HEK293T (cell line): ENCODE results near the gene PRKAG2.

Experiments used
- CTCF ChIA-PET: fragments of 350-600 bp; formaldehyde crosslinking; extraction: SDS; loops from one replicate; lab custom pipeline; 2021; ENCODE audit warnings: antibody characterized with exemption, inconsistent platforms; lab: Yijun Ruan, JAX
- POLR2A ChIA-PET: fragments of 350-600 bp; formaldehyde crosslinking; extraction: SDS; loops from one replicate; lab custom pipeline; 2020; ENCODE audit warnings: antibody characterized with exemption, inconsistent platforms; lab: Yijun Ruan, JAX
- DNase-seq: peaks from one replicate; pipeline ENCODE4 v3.0.0; 2012; ENCODE audit warnings: mixed read lengths; ENCODE audit errors: extremely low spot score
- ARNT ChIP-seq: fragments of 450-650 bp; IDR thresholded peaks from 2 replicates; pipeline ENCODE4 v1.6.1; 2017; ENCODE audit warnings: mild to moderate bottlenecking
- BHLHE40 ChIP-seq: fragments of 450-650 bp; IDR thresholded peaks from 2 replicates; pipeline ENCODE4 v1.6.1; 2016; ENCODE audit warnings: mild to moderate bottlenecking, moderate library complexity, borderline replicate concordance
- CTBP1 ChIP-seq: fragments of 450-650 bp; IDR thresholded peaks from 2 replicates; pipeline ENCODE4 v1.6.1; 2016; ENCODE audit warnings: borderline replicate concordance
- ELF4 ChIP-seq: fragments of 450-650 bp; IDR thresholded peaks from 2 replicates; pipeline ENCODE4 v1.6.1; 2017; ENCODE audit warnings: antibody characterized with exemption
- FOXA1 ChIP-seq: fragments of 450-650 bp; IDR thresholded peaks from 2 replicates; pipeline ENCODE4 v1.6.1; 2016; ENCODE audit warnings: mild to moderate bottlenecking
- FOXK2 ChIP-seq: fragments of 450-650 bp; IDR thresholded peaks from 2 replicates; pipeline ENCODE4 v1.6.1; 2016; ENCODE audit warnings: mild to moderate bottlenecking
- FOXM1 ChIP-seq: fragments of 450-650 bp; IDR thresholded peaks from 2 replicates; pipeline ENCODE4 v1.6.1; 2017; ENCODE audit warnings: mild to moderate bottlenecking, borderline replicate concordance
- HDGF ChIP-seq: fragments of 450-650 bp; IDR thresholded peaks from 2 replicates; pipeline ENCODE4 v1.6.1; 2017; ENCODE audit warnings: antibody characterized with exemption, borderline replicate concordance
- L3MBTL2 ChIP-seq: fragments of 450-650 bp; conservative IDR thresholded peaks from 2 replicates; pipeline ENCODE4 v1.6.1; 2016; ENCODE audit warnings: mild to moderate bottlenecking
- LEF1 ChIP-seq: fragments of 450-650 bp; IDR thresholded peaks from 2 replicates; pipeline ENCODE4 v1.6.1; 2017; ENCODE audit warnings: mild to moderate bottlenecking, borderline replicate concordance
- NFRKB ChIP-seq: fragments of 450-650 bp; IDR thresholded peaks from 2 replicates; pipeline ENCODE4 v1.6.1; 2016; ENCODE audit warnings: mild to moderate bottlenecking, moderate library complexity
- PKNOX1 ChIP-seq: fragments of 450-650 bp; IDR thresholded peaks from 2 replicates; pipeline ENCODE4 v1.6.1; 2016
- SP1 ChIP-seq: fragments of 450-650 bp; IDR thresholded peaks from 2 replicates; pipeline ENCODE4 v1.6.1; 2017
- SUZ12 ChIP-seq: fragments of 450-650 bp; IDR thresholded peaks from 2 replicates; pipeline ENCODE4 v1.6.1; 2016; ENCODE audit warnings: mild to moderate bottlenecking
- TARDBP ChIP-seq: fragments of 450-650 bp; IDR thresholded peaks from 2 replicates; pipeline ENCODE4 v1.6.1; 2016
- ZNF384 ChIP-seq: fragments of 450-650 bp; IDR thresholded peaks from 2 replicates; pipeline ENCODE4 v1.6.1; 2016

Gene PRKAG2

GRCh38 chr7:151810441-151811232 lies 66.3 kb downstream of the PRKAG2 start:
- TF ChIP-seq L3MBTL2: no peak
- TF ChIP-seq FOXM1: no peak
- TF ChIP-seq FOXK2: no peak
- no peak for TF ChIP-seq ZNF384
- ChIA-PET POLR2A (no interaction called here), CTCF (no interaction called here)
- no peak for DNase-seq

- CTCF ChIA-PET: no interaction called here
- TF ChIP-seq HDGF (no peak), ZNF384 (no peak), FOXM1 (no peak), FOXK2 (no peak), NFRKB (no peak)
These were observed 67.1 kb downstream of the PRKAG2 start for GRCh38 chr7:151809864-151810170.

GRCh38 chr7:151809146-151809863 lies 67.6 kb downstream of the PRKAG2 start:
- ChIA-PET POLR2A (no interaction called here), CTCF (no interaction called here)
- no peak for TF ChIP-seq HDGF
- DNase-seq: no peak

More at GRCh38 chr7:151809864-151810170, 67.1 kb downstream of the PRKAG2 start:
- POLR2A ChIA-PET: no interaction called here
- DNase-seq: no peak

GRCh38 chr7:151808400-151809145 lies 68.3 kb downstream of the PRKAG2 start:
- no peak for DNase-seq
- POLR2A ChIA-PET: interaction anchor here (1.3 kb wide), 1 partner anchor 13 kb away, joined by 3 read pairs; no protein-coding TSS in a partner anchor
- CTCF ChIA-PET: no interaction called here
- TF ChIP-seq PKNOX1 (no peak), L3MBTL2 (no peak), FOXK2 (no peak), FOXM1 (no peak), CTBP1 (no peak), HDGF (no peak), SUZ12 (no peak), BHLHE40 (no peak), ARNT (no peak), ELF4 (no peak), FOXA1 (no peak), LEF1 (no peak), ZNF384 (no peak)

GRCh38 chr7:151807846-151808245 lies 69.1 kb downstream of the PRKAG2 start:
- ChIA-PET POLR2A (interaction anchor here (1.3 kb wide), 1 partner anchor 13 kb away, joined by 3 read pairs; no protein-coding TSS in a partner anchor), CTCF (no interaction called here)
- TF ChIP-seq PKNOX1: no peak
- TF ChIP-seq TARDBP: no peak
- TF ChIP-seq CTBP1: no peak
- TF ChIP-seq SUZ12: no peak
- no peak for TF ChIP-seq ELF4
- no peak for TF ChIP-seq L3MBTL2
- TF ChIP-seq FOXM1: no peak
- no peak for TF ChIP-seq SP1
- TF ChIP-seq ZNF384: no peak
- no peak for TF ChIP-seq ARNT
- TF ChIP-seq LEF1: no peak
- TF ChIP-seq FOXA1: no peak
- no peak for TF ChIP-seq HDGF
- no peak for TF ChIP-seq BHLHE40
- no peak for TF ChIP-seq NFRKB
- TF ChIP-seq FOXK2: no peak
- no peak for DNase-seq

GRCh38 chr7:151806952-151807775 lies 69.8 kb downstream of the PRKAG2 start:
- ChIA-PET CTCF (interaction anchor here (0.5 kb wide), 1 partner anchor 252 kb away, joined by 6 read pairs; no protein-coding TSS in a partner anchor), POLR2A (interaction anchor here (1.3 kb wide), 1 partner anchor 12 kb away, joined by 3 read pairs; no protein-coding TSS in a partner anchor)
- no peak for DNase-seq
- TF ChIP-seq L3MBTL2 (no peak), PKNOX1 (no peak), ELF4 (no peak), HDGF (no peak), BHLHE40 (no peak), FOXA1 (no peak), NFRKB (no peak), SP1 (no peak), FOXK2 (no peak), ZNF384 (no peak), CTBP1 (no peak), LEF1 (no peak), FOXM1 (no peak), SUZ12 (no peak), TARDBP (no peak)
